ENCODE results near the gene ZMPSTE24. TPM values are rescaled to one million over a fixed set of nuclear protein-coding genes. Genes with fewer than 3 reads are reported as not detected.

ZMPSTE24 gene
- total and polyA plus RNA-seq, 9 donors, result 19.0 to 44.4 (median 29.0) TPM

GRCh38 chr1:40315795-40316594 lies 58.0 kb downstream of the ZMPSTE24 start:
- H3K27ac ChIP-seq, result no peak overlapping the region
- TF ChIP-seq EP300 (IDR thresholded peaks at IDR 0.05) (no peak), CTCF (IDR thresholded peaks at IDR 0.05) (no peak), POLR2A (IDR thresholded peaks at IDR 0.05) (no peak)
- H3K4me1 ChIP-seq (ENCODE audit: insufficient read depth), result peaks cover 6% of the 10 kb centered on the region
- H3K27me3 ChIP-seq, result peaks cover 4% of the 10 kb centered on the region
- no peaks in the 10 kb centered on the region for H3K36me3 ChIP-seq
- DNase-seq, result peak in 1 of 5 donors; percentile 26
- H3K9me3 ChIP-seq, result no peaks in the 10 kb centered on the region
- intact Hi-C loops (cut with DNase I), result loop anchor here in 3 of 4 donors (10.0 kb wide), 2 partner anchors 161 to 171 kb away; no protein-coding TSS in a partner anchor
- 1 to 2% (median 2%) methylated on average over 41 of the region's 41 CpGs for WGBS, 3 donors
- peak overlapping the region; percentile 31 for H3K4me3 ChIP-seq

DNA sequence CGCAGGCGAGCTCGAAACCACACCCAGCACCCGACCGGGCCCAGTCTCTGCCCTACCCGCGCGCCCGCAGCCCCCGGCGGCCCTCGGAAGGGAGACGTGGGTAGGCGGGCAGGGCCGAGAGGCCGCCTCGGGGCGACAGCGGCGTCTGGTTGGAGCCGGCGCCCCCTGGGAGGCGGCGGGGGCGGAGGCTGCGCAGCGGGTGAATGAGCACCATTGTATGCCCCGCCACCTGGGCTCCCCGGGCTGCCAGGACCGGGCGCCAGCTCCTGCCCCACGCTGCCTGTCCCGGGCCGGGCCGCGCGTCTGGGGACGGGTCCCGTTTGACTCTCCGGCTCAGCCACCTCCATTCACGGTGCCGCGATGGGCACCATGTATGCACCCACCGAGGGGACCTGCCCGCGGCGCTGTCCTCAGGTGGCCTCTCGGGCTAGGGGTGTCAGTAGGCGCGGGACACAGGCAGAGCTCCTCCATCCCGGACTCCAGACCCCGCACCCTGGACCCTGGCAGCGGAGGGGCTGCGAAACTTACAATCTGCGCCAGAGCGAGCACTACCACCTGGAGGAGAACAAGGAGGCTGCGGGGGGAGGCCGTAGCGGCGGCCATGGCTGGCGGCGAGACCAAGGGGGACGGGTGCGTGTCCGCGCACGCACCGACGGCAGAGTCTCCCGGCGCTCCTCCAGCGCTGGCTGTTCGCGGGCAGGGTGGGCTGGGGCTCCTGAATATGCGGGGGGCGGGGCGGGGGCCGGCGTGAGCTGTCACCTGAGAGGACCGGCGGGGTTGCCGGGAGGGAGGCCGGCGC lies 58.8 kb downstream of the ZMPSTE24 start, which contains the start of gene COL9A2:
COL9A2 (minus strand) TSS at position 692 of the 799 bp plus-strand sequence; CDS start at position 603, 89 bp downstream.
- intact Hi-C loops (cut with DNase I), result loop anchor here in 3 of 4 donors (10.0 kb wide), 2 partner anchors 162 to 172 kb away; no protein-coding TSS in a partner anchor
- no peaks in the 10 kb centered on the region for H3K9me3 ChIP-seq
- no peak within 1 kb of the TSS for H3K27ac ChIP-seq
- H3K4me1 ChIP-seq (ENCODE audit: insufficient read depth), result peaks cover 6% of the 10 kb centered on the region
- TF ChIP-seq EP300 (IDR thresholded peaks at IDR 0.05), result no peak
- TF ChIP-seq CTCF (IDR thresholded peaks at IDR 0.05), result no peak
- no peak for TF ChIP-seq POLR2A (IDR thresholded peaks at IDR 0.05)
- peak within 1 kb of the TSS; percentile 31 for H3K4me3 ChIP-seq
- WGBS, 3 donors, result 1 to 2% (median 1%) methylated on average over 57 to 84 of the region's 84 CpGs
- H3K36me3 ChIP-seq, result no peaks in the 10 kb centered on the region
- DNase-seq, result no peak
- H3K27me3 ChIP-seq, result peaks cover 4% of the 10 kb centered on the region

GRCh38 chr1:40317394-40318074 lies 59.5 kb downstream of the ZMPSTE24 start:
- 25 to 31% (median 26%) methylated on average over 21 of the region's 21 CpGs for WGBS, 3 donors
- H3K4me1 ChIP-seq (ENCODE audit: insufficient read depth), result peaks cover 6% of the 10 kb centered on the region
- no peak overlapping the region for H3K27ac ChIP-seq
- DNase-seq, result no peak
- no peaks in the 10 kb centered on the region for H3K36me3 ChIP-seq
- intact Hi-C loops (cut with DNase I), result loop anchor here in 3 of 4 donors (10.0 kb wide), 2 partner anchors 163 to 173 kb away; no protein-coding TSS in a partner anchor
- no peaks in the 10 kb centered on the region for H3K9me3 ChIP-seq
- H3K27me3 ChIP-seq, result peaks cover 4% of the 10 kb centered on the region
- TF ChIP-seq CTCF (IDR thresholded peaks at IDR 0.05), result no peak
- TF ChIP-seq EP300 (IDR thresholded peaks at IDR 0.05), result no peak
- TF ChIP-seq POLR2A (IDR thresholded peaks at IDR 0.05), result no peak
- no peak overlapping the region for H3K4me3 ChIP-seq

GRCh38 chr1:40318476-40318875 lies 60.4 kb downstream of the ZMPSTE24 start:
- H3K27me3 ChIP-seq, result peaks cover 4% of the 10 kb centered on the region
- TF ChIP-seq EP300 (IDR thresholded peaks at IDR 0.05) (no peak), POLR2A (IDR thresholded peaks at IDR 0.05) (no peak), CTCF (IDR thresholded peaks at IDR 0.05) (no peak)
- 90 to 94% (median 91%) methylated on average over 4 of the region's 4 CpGs for WGBS, 3 donors
- intact Hi-C loops (cut with DNase I), result loop anchor here in 3 of 4 donors (10.0 kb wide), 2 partner anchors 164 to 174 kb away; no protein-coding TSS in a partner anchor
- no peaks in the 10 kb centered on the region for H3K9me3 ChIP-seq
- peaks cover 6% of the 10 kb centered on the region for H3K4me1 ChIP-seq (ENCODE audit: insufficient read depth)
- DNase-seq, result no peak
- no peak overlapping the region for H3K27ac ChIP-seq
- no peaks in the 10 kb centered on the region for H3K36me3 ChIP-seq
- H3K4me3 ChIP-seq, result no peak overlapping the region

Data from ovary (tissue), 9 donors.